Endothelial cell of coronary artery (primary cell): ENCODE data around the gene MS4A14. TPM values are rescaled to one million over a fixed set of nuclear protein-coding genes. Genes with fewer than 3 reads are reported as not detected.

Experiments used
- total RNA-seq: library from RNA; depleted of rRNA; stranded (reverse); fragments of >200 nt; gene quantifications from 2 replicates; pipeline ENCODE4 v1.2.3, GENCODE V29; 2014

MS4A14 gene
- total RNA-seq, result not detected in 2 replicates

GRCh38 chr11:60396382-60396781 is at the start of gene MS4A14:
MS4A14 (plus strand) TSS chr11:60396459; CDS start chr11:60396579, 120 bp downstream.

GRCh38 chr11:60378354-60378753 is 17.9 kb upstream of the MS4A14 start, which contains the start of gene MS4A7:
MS4A7 (plus strand) TSS chr11:60378532; CDS start chr11:60383142, 4,610 bp downstream.

GRCh38 chr11:60429272-60429671 is 33.0 kb downstream of the MS4A14 start, which contains the start of gene MS4A5:
MS4A5 (plus strand) TSS chr11:60429572; CDS start chr11:60429675, 103 bp downstream.

GRCh38 chr11:60455531-60456042 is 59.3 kb downstream of the MS4A14 start, which contains the start of gene MS4A1:
MS4A1 (plus strand) TSS chr11:60455847; CDS start chr11:60462375, 6,528 bp downstream.

Other genes starting within 250 kb of the MS4A14 start
- gene MS4A6A, start 213.4 kb upstream of the MS4A14 start, total RNA-seq, result 0.81 and 3.8 TPM in 2 replicates
- not detected in 2 replicates for gene MS4A4E, start 153.3 kb upstream of the MS4A14 start, total RNA-seq
- gene MS4A4A, start 115.8 kb upstream of the MS4A14 start, total RNA-seq, result not detected in 2 replicates
- not detected in 2 replicates for gene MS4A6E, start 69.2 kb upstream of the MS4A14 start, total RNA-seq
- not detected in 2 replicates for gene MS4A7, start 17.9 kb upstream of the MS4A14 start, total RNA-seq
- gene MS4A5, start 33.1 kb downstream of the MS4A14 start, total RNA-seq, result not detected in 2 replicates
- not detected in 2 replicates for gene MS4A1, start 59.4 kb downstream of the MS4A14 start, total RNA-seq
- not detected in 2 replicates for gene MS4A12, start 96.3 kb downstream of the MS4A14 start, total RNA-seq
- gene MS4A13, start 118.9 kb downstream of the MS4A14 start, total RNA-seq, result not detected in 2 replicates